Measurements from ENCODE around the gene SNX11. TPM values are rescaled to one million over a fixed set of nuclear protein-coding genes. Genes with fewer than 3 reads are reported as not detected.

Gene SNX11
- total and polyA plus RNA-seq, 2 of the 8 experiments (the other 6 are each of a cell fraction or from before 2014, with no cell fraction given) = 21.1 to 21.4 TPM

DNA sequence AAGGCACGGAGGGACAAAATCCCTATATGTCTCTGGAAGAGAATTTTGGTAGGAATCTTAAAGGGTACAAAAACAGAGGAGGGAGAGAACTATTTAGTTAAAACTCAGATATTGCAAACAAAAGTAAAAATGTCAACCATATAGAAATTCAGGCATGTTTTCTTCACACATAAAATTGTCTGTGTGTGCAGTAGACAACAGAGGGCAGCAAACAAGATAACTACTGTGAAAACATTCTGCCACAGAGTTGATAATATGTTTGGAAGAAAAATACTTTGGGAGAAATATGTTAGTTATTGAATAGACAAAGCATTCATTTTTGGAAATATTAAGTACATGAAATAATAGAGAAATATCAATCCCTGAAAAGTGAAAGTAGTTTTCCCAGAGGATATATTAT, 56.2 kb downstream of the SNX11 start:
- TF ChIP-seq SAP30 (IDR thresholded peaks at IDR 0.05; ENCODE audit: insufficient read depth, insufficient replicate concordance, low read length) (no peak), POU5F1 (IDR thresholded peaks at IDR 0.05; ENCODE audit: low read depth, low read length) (no peak)
- H3K27ac ChIP-seq (ENCODE audit: low read depth, low read length) = no peak overlapping the region
- peaks cover 4 to 24% (median 15%) of the 10 kb centered on the region in 4 experiments; a peak in 6 of 7 replicates for H3K4me1 ChIP-seq (replicated peaks in 1 of 4; ENCODE audit: control insufficient read depth in 3 of 4, insufficient read depth in 4 of 4, low read length in 3 of 4)
- no peak overlapping the region for H4K91ac ChIP-seq (replicated peaks; ENCODE audit: insufficient read length, low read length)
- H4K20me1 ChIP-seq (replicated peaks in 1 of 2; ENCODE audit: control insufficient read depth in 1 of 2, insufficient read depth in 2 of 2, low read length in 2 of 2) = no peaks in the 10 kb centered on the region
- H3K23me2 ChIP-seq (ENCODE audit: low read depth, low read length) = no peaks in the 10 kb centered on the region
- H3K4ac ChIP-seq (replicated peaks; ENCODE audit: insufficient read length, low read depth, low read length) = no peak overlapping the region
- no peak overlapping the region for H2AK5ac ChIP-seq (ENCODE audit: low read depth, low read length)
- no peaks in the 10 kb centered on the region for H3K36me3 ChIP-seq (ENCODE audit: control insufficient read depth in 2 of 4, insufficient read depth in 4 of 4, low read length in 3 of 4)
- H3K56ac ChIP-seq (replicated peaks; ENCODE audit: insufficient read length, low read depth, low read length) = no peak overlapping the region
- H3K4me2 ChIP-seq (ENCODE audit: insufficient read depth in 1 of 2, low read depth in 2 of 2, low read length in 2 of 2) = no peak overlapping the region
- H3K14ac ChIP-seq (ENCODE audit: insufficient read length) = no peak overlapping the region
- peaks cover 4 to 26% (median 20%) of the 10 kb centered on the region in 4 experiments; a peak in 5 of 7 replicates for H3K27me3 ChIP-seq (replicated peaks in 1 of 4; ENCODE audit: control insufficient read depth in 3 of 4, extremely low read depth in 1 of 4, insufficient read depth in 3 of 4, low read length in 3 of 4)
- POLR2A ChIA-PET (ENCODE audit: partially characterized antibody) = interaction anchor here (1.3 kb wide), 2 partner anchors 41 to 115 kb away, joined by 3 to 4 read pairs; partner anchors contain the start of gene NFE2L1
- H4K5ac ChIP-seq (ENCODE audit: insufficient read length, low read depth, low read length) = no peak overlapping the region
- H3K9ac ChIP-seq (replicated peaks in 1 of 4; ENCODE audit: extremely low read depth in 1 of 4, low read depth in 3 of 4, low read length in 3 of 4) = no peak overlapping the region
- no peak overlapping the region for H2BK12ac ChIP-seq (ENCODE audit: low read depth, low read length)
- no peak overlapping the region for H3K4me3 ChIP-seq (ENCODE audit: extremely low read depth in 1 of 4, insufficient read depth in 2 of 4, low read depth in 3 of 4, low read length in 4 of 4)
- WGBS, 2 experiments (ENCODE audit: extremely low coverage in 1 of 2, insufficient coverage in 1 of 2, insufficient read length in 1 of 2, insufficient replicate concordance in 2 of 2, low coverage in 1 of 2, low lambda C conversion rate in 2 of 2, missing lambda C conversion rate in 1 of 2) = 90% methylated on average over 1 of the region's 1 CpG; no CpG with 5 or more reads in 1 of the 2 experiments
- no peak overlapping the region for H2BK120ac ChIP-seq (replicated peaks; ENCODE audit: low read depth, low read length)
- no peak overlapping the region for H2BK20ac ChIP-seq (ENCODE audit: low read length)
- no peak overlapping the region for H2AFZ ChIP-seq (ENCODE audit: low read length)
- no peak overlapping the region for H3K23ac ChIP-seq (ENCODE audit: insufficient read length)
- no peaks in the 10 kb centered on the region for H3K79me1 ChIP-seq (ENCODE audit: low read depth, low read length)
- H3K79me2 ChIP-seq (ENCODE audit: control insufficient read depth in 1 of 2, insufficient read depth in 2 of 2, low read length in 2 of 2) = no peaks in the 10 kb centered on the region
- no peak overlapping the region for H3K18ac ChIP-seq (ENCODE audit: extremely low read depth, low read length)
- DNase-seq (ENCODE audit: low read depth in 1 of 2, low spot score in 2 of 2) (no peak), FAIRE-seq (no peak)
- H2BK5ac ChIP-seq (ENCODE audit: low read depth, low read length) = no peak overlapping the region
- H4K8ac ChIP-seq (ENCODE audit: extremely low read depth, insufficient read depth, low read length) = no peak overlapping the region
- H2BK15ac ChIP-seq (ENCODE audit: low read length) = no peak overlapping the region
- H3K9me3 ChIP-seq (ENCODE audit: insufficient read depth in 2 of 2, low read depth in 1 of 2, low read length in 1 of 2) = no peaks in the 10 kb centered on the region
- CTCF ChIA-PET (ENCODE audit: partially characterized antibody) = interaction anchor here (0.9 kb wide), 1 partner anchor 68 kb away, joined by 3 read pairs; no protein-coding TSS in a partner anchor
